Measurements from ENCODE around the gene TCERG1L. TPM values are rescaled to one million over a fixed set of nuclear protein-coding genes. Genes with fewer than 3 reads are reported as not detected.

TCERG1L gene
- polyA plus RNA-seq, 1 donor from 2014 or later = 0.53 TPM

- H3K36me3 ChIP-seq (ENCODE audit: insufficient read depth, low read length) = no peaks in the 10 kb centered on the region
- H3K4me2 ChIP-seq (ENCODE audit: low read length) = no peak overlapping the region
- H3K9ac ChIP-seq (ENCODE audit: low read length) = no peak overlapping the region
- no peaks in the 10 kb centered on the region for H3F3A ChIP-seq (ENCODE audit: insufficient read depth, low read length, poor library complexity, severe bottlenecking)
- no peak overlapping the region for H2AFZ ChIP-seq (ENCODE audit: low read depth, low read length)
- H3K27ac ChIP-seq (ENCODE audit: low read length) = no peak overlapping the region
- no peaks in the 10 kb centered on the region for H3K79me2 ChIP-seq (replicated peaks; ENCODE audit: insufficient read depth, low read length)
- no peaks in the 10 kb centered on the region for H3K27me3 ChIP-seq (ENCODE audit: insufficient read depth, low read depth, low read length)
- TF ChIP-seq REST (IDR thresholded peaks at IDR 0.05; ENCODE audit: borderline replicate concordance) (no peak), RAD21 (conservative IDR thresholded peaks at IDR 0.05) (no peak), CTCF (IDR thresholded peaks at IDR 0.05; ENCODE audit: poor library complexity, severe bottlenecking) (no peak), SMC3 (conservative IDR thresholded peaks at IDR 0.05; ENCODE audit: poor library complexity) (no peak), TAF1 (IDR thresholded peaks at IDR 0.05; ENCODE audit: low read depth) (no peak), EZH2 (IDR thresholded peaks at IDR 0.05; ENCODE audit: borderline replicate concordance, insufficient read depth, low read length, poor library complexity, severe bottlenecking) (no peak), MXI1 (conservative IDR thresholded peaks at IDR 0.05; ENCODE audit: poor library complexity, severe bottlenecking) (no peak), POLR2AphosphoS5 (IDR thresholded peaks at IDR 0.05) (no peak), EP300 (conservative IDR thresholded peaks at IDR 0.05; ENCODE audit: poor library complexity, severe bottlenecking) (no peak)
- no peaks in the 10 kb centered on the region for H4K20me1 ChIP-seq (ENCODE audit: insufficient read depth)
- no peak overlapping the region for H3K4me3 ChIP-seq (ENCODE audit: low read length)
- H3K9me3 ChIP-seq (ENCODE audit: low read length) = no peaks in the 10 kb centered on the region
- no peaks in the 10 kb centered on the region for H3K9me2 ChIP-seq (ENCODE audit: insufficient read depth, low read length)
Measured at GRCh38 chr10:131218811-131219583, 92.5 kb downstream of the TCERG1L start.

- H3K36me3 ChIP-seq (ENCODE audit: insufficient read depth, low read length) = no peaks in the 10 kb centered on the region
- H3K27me3 ChIP-seq (ENCODE audit: insufficient read depth, low read depth, low read length) = no peaks in the 10 kb centered on the region
- TF ChIP-seq REST (IDR thresholded peaks at IDR 0.05; ENCODE audit: borderline replicate concordance) = no peak
- TF ChIP-seq EZH2 (IDR thresholded peaks at IDR 0.05; ENCODE audit: borderline replicate concordance, insufficient read depth, low read length, poor library complexity, severe bottlenecking) = no peak
- TF ChIP-seq RAD21 (conservative IDR thresholded peaks at IDR 0.05) = no peak
- TF ChIP-seq SMC3 (conservative IDR thresholded peaks at IDR 0.05; ENCODE audit: poor library complexity) = no peak
- no peak for TF ChIP-seq POLR2AphosphoS5 (IDR thresholded peaks at IDR 0.05)
- no peak for TF ChIP-seq MXI1 (conservative IDR thresholded peaks at IDR 0.05; ENCODE audit: poor library complexity, severe bottlenecking)
- TF ChIP-seq TAF1 (IDR thresholded peaks at IDR 0.05; ENCODE audit: low read depth) = no peak
- TF ChIP-seq CTCF (IDR thresholded peaks at IDR 0.05; ENCODE audit: poor library complexity, severe bottlenecking) = no peak
- TF ChIP-seq EP300 (conservative IDR thresholded peaks at IDR 0.05; ENCODE audit: poor library complexity, severe bottlenecking) = no peak
- H3K4me3 ChIP-seq (ENCODE audit: low read length) = no peak overlapping the region
- H3K9ac ChIP-seq (ENCODE audit: low read length) = no peak overlapping the region
- H4K20me1 ChIP-seq (ENCODE audit: insufficient read depth) = no peaks in the 10 kb centered on the region
- H2AFZ ChIP-seq (ENCODE audit: low read depth, low read length) = no peak overlapping the region
- no peaks in the 10 kb centered on the region for H3K9me2 ChIP-seq (ENCODE audit: insufficient read depth, low read length)
- no peaks in the 10 kb centered on the region for H3F3A ChIP-seq (ENCODE audit: insufficient read depth, low read length, poor library complexity, severe bottlenecking)
- H3K9me3 ChIP-seq (ENCODE audit: low read length) = no peaks in the 10 kb centered on the region
- no peak overlapping the region for H3K4me2 ChIP-seq (ENCODE audit: low read length)
- no peak overlapping the region for H3K27ac ChIP-seq (ENCODE audit: low read length)
- H3K79me2 ChIP-seq (replicated peaks; ENCODE audit: insufficient read depth, low read length) = no peaks in the 10 kb centered on the region
Measured at GRCh38 chr10:131216681-131217230, 94.8 kb downstream of the TCERG1L start.
